Measurements from ENCODE around the gene RELCH. TPM values are rescaled to one million over a fixed set of nuclear protein-coding genes. Genes with fewer than 3 reads are reported as not detected.

The RELCH gene
- total RNA-seq, 4 donors from 2014 or later: 37.0 to 117 (median 68.7) TPM

GRCh38 chr18:62331581-62332356 lies 144.7 kb downstream of the RELCH start:
- WGBS, 2 donors (ENCODE audit: low coverage in 1 of 2): 62% methylated on average over 8 of the region's 8 CpGs; no CpG with 5 or more reads in 1 of the 2 donors
- no peak overlapping the region for H3K4me3 ChIP-seq
- peaks cover 4 to 69% (median 38%) of the 10 kb centered on the region in 4 donors for H3K4me1 ChIP-seq
- in situ Hi-C loops (cut with MboI; ENCODE audit: low pct_ligation_motif_present in 1 of 4, low pct_unique_long_range_greater_than_20kb in 1 of 4, low sequenced_read_pairs in 3 of 4) (no loop called here), intact Hi-C loops (cut with DNase I; ENCODE audit: low total_unique reads) (no loop called here)
- H3K27ac ChIP-seq: peak overlapping the region; percentile 20 to 82 (median 80)
- no peak for TF ChIP-seq EP300 (IDR thresholded peaks at IDR 0.05; ENCODE audit: low read depth)
- no peak for TF ChIP-seq CTCF (IDR thresholded peaks at IDR 0.05)
- no peak for TF ChIP-seq POLR2A (IDR thresholded peaks at IDR 0.05)
- TF ChIP-seq POLR2AphosphoS5 (IDR thresholded peaks at IDR 0.05): peak in 1 of 3 donors; percentile 23
- H3K27me3 ChIP-seq: peaks cover 39% of the 10 kb centered on the region
- DNase-seq: no peak
- no peaks in the 10 kb centered on the region for H3K9me3 ChIP-seq
- no peaks in the 10 kb centered on the region for H3K36me3 ChIP-seq

DNA sequence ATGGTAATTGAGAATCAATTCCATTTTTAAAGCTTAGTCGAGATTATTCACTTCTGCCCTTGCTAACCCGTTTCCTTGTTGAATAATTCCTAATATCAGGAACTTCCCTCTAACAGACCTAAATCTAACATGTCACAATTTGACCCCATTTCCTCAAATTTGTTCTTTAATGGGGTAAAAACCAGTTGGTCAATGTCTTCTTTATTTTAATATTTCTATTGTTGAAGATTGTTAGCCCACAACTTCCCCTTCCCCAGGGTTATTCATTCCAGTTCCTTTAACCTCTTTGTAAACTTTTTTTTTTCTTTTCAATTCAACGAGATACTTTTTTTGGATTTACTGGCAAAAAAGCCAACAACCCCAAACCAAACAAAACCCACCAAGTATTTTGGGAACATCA lies 145.4 kb downstream of the RELCH start:
- peaks cover 33% of the 10 kb centered on the region for H3K27me3 ChIP-seq
- no peak overlapping the region for H3K4me3 ChIP-seq
- peak overlapping the region in 1 of 4 donors; percentile 43 for H3K27ac ChIP-seq
- DNase-seq: no peak
- TF ChIP-seq POLR2A (IDR thresholded peaks at IDR 0.05): no peak
- TF ChIP-seq CTCF (IDR thresholded peaks at IDR 0.05): no peak
- no peak for TF ChIP-seq POLR2AphosphoS5 (IDR thresholded peaks at IDR 0.05)
- no peak for TF ChIP-seq EP300 (IDR thresholded peaks at IDR 0.05; ENCODE audit: low read depth)
- no peaks in the 10 kb centered on the region for H3K36me3 ChIP-seq
- in situ Hi-C loops (cut with MboI; ENCODE audit: low pct_ligation_motif_present in 1 of 4, low pct_unique_long_range_greater_than_20kb in 1 of 4, low sequenced_read_pairs in 3 of 4) (no loop called here), intact Hi-C loops (cut with DNase I; ENCODE audit: low total_unique reads) (no loop called here)
- H3K4me1 ChIP-seq: peaks cover 4 to 63% (median 35%) of the 10 kb centered on the region in 4 donors
- WGBS, 2 donors (ENCODE audit: low coverage in 1 of 2): 43 to 62% methylated on average over 3 of the region's 3 CpGs
- H3K9me3 ChIP-seq: no peaks in the 10 kb centered on the region

DNA sequence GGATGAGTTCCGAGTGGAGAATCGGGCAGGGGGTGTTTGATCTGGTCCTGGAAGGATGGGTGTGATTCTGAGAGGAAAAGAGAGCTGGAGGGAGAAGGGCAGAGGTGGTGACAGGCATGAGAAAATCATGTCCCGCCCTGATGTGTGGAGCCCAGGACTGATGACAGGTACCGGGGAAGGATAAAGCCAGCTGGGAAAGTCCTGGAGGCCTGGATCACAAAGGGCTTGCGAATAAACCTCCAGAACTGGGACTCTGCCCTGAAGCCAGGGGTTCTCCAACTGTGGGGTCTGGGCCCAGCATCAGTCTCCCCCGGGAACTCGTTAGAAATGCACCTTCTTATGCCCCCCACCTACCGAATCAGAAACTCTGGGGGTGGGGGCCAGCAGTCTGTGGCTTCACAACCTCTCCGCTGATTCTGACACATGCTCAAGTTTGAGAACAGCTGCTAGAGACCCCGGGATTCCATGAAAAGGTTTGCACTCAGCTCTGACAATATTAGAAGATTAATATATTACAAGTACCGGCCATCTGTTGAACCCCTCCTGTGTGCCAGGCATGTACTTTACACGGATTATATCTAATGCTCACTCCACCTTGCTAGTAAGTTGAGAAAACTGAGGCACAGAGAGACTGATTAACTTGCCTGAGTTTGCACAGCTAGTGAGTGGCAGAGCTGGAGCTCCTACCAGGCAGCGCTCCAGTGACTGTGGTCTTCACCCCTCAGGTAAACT lies 146.1 kb downstream of the RELCH start:
- TF ChIP-seq POLR2A (IDR thresholded peaks at IDR 0.05) (no peak), CTCF (IDR thresholded peaks at IDR 0.05) (no peak), POLR2AphosphoS5 (IDR thresholded peaks at IDR 0.05) (no peak), EP300 (IDR thresholded peaks at IDR 0.05; ENCODE audit: low read depth) (no peak)
- peaks cover 26% of the 10 kb centered on the region for H3K27me3 ChIP-seq
- no peaks in the 10 kb centered on the region for H3K36me3 ChIP-seq
- H3K27ac ChIP-seq: peak overlapping the region in 3 of 4 donors; percentile 36 to 43 (median 41)
- H3K4me1 ChIP-seq: peaks cover 4 to 60% (median 34%) of the 10 kb centered on the region in 4 donors
- intact Hi-C loops (cut with DNase I; ENCODE audit: low total_unique reads): no loop called here
- no peak overlapping the region for H3K4me3 ChIP-seq
- H3K9me3 ChIP-seq: no peaks in the 10 kb centered on the region
- in situ Hi-C loops (cut with MboI; ENCODE audit: low pct_ligation_motif_present in 1 of 4, low pct_unique_long_range_greater_than_20kb in 1 of 4, low sequenced_read_pairs in 3 of 4): no loop called here
- 84 to 96% methylated on average over 4 to 12 of the region's 13 CpGs for WGBS, 2 donors (ENCODE audit: low coverage in 1 of 2)
- no peak for DNase-seq

DNA sequence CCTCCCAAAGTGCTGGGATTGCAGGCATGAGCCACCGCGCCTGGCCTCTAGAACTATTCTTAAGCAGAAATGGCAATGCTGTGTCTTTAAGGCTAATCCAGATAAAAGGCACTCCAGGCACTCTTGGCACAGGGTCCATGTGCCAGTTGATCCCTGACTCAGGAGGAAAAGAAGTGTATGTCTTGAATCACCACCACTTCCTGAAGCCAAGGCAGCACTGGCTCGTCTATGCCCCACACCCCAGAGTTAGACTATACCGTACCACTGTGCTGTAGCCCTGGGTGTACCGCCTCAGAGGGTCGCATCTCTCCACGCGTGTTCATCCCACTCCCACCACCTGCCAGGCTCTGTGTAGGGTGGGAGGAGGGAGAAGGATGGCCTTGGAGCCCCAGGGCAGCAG lies 147.1 kb downstream of the RELCH start:
- Histone ChIP-seq H3K4me3 (no peak overlapping the region), H3K27me3 (peaks cover 16% of the 10 kb centered on the region), H3K27ac (peak overlapping the region; percentile 36 to 56 (median 42)), H3K36me3 (no peaks in the 10 kb centered on the region), H3K9me3 (no peaks in the 10 kb centered on the region), H3K4me1 (peaks cover 3 to 60% (median 28%) of the 10 kb centered on the region in 4 donors)
- in situ Hi-C loops (cut with MboI; ENCODE audit: low pct_ligation_motif_present in 1 of 4, low pct_unique_long_range_greater_than_20kb in 1 of 4, low sequenced_read_pairs in 3 of 4) (no loop called here), intact Hi-C loops (cut with DNase I; ENCODE audit: low total_unique reads) (no loop called here)
- TF ChIP-seq POLR2AphosphoS5 (IDR thresholded peaks at IDR 0.05) (peak in 2 of 3 donors; percentile 14 to 34), EP300 (IDR thresholded peaks at IDR 0.05; ENCODE audit: low read depth) (no peak)
- WGBS, 2 donors (ENCODE audit: low coverage in 1 of 2): 62 to 80% methylated on average over 4 to 8 of the region's 8 CpGs
- peak; percentile 57 for DNase-seq
